GM18873 (cell line): Measurements from ENCODE around the gene OOSP3.
"Not testable (repeated sequence)": the region's sequence is repeated elsewhere in the genome, so short reads cannot be mapped to it uniquely, and the experiment has no call there.

ENCODE experiments used
- ATAC-seq: cut with Tn5 transposase; IDR thresholded peaks from one replicate; pipeline ENCODE4 v1.9.1; 2021; ENCODE audit warnings: mild to moderate bottlenecking, moderate library complexity, moderate number of reproducible peaks; ENCODE audit not compliant: unreplicated experiment, low FRiP score

OOSP3 gene

GRCh38 chr11:59875856-59876519 lies 2.6 kb upstream of the OOSP3 start:
- no peak for ATAC-seq

DNA sequence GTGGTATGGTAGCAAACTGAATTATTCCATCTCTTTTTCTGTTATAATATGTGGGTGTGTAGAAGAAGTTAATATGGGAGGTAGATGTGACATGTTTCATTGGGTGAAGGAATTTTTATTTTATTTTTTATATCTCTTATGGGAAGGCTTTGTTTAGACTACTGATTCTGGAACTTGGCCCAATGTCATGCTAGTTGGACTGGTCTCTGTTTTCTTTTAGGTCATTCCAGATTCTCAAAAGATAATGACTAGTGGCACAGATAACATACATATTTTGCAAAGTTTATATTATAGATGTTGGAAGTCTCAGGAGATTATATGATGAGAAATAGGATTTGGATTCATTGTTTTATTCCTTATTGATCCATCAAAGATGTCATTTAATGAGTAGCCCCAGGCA lies 1.3 kb upstream of the OOSP3 start:
- ATAC-seq: no peak

- ATAC-seq: no peak
Measured at GRCh38 chr11:59877784-59878183, 798 bp upstream of the OOSP3 start.

DNA sequence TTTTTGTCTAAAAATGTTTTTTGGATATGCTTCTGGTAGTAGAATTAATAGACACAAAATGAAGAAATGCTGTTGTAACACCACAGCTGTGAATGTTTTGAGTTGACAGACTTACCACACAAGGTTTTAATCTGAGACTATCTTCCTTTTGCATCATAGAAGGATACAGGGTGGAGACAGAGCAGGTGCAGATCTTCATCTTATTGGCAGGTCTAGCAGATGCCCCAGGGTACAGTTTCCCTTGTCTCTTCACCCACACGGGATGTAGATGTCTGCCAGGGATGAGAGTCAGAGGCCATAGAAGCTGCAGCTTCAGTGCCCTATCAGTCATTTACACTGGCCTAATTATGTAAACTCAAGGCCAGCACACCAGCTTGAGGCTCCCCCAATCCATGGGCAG lies 985 bp downstream of the OOSP3 start:
- no peak for ATAC-seq

GRCh38 chr11:59883597-59883996 lies 5.0 kb downstream of the OOSP3 start:
- no peak for ATAC-seq

DNA sequence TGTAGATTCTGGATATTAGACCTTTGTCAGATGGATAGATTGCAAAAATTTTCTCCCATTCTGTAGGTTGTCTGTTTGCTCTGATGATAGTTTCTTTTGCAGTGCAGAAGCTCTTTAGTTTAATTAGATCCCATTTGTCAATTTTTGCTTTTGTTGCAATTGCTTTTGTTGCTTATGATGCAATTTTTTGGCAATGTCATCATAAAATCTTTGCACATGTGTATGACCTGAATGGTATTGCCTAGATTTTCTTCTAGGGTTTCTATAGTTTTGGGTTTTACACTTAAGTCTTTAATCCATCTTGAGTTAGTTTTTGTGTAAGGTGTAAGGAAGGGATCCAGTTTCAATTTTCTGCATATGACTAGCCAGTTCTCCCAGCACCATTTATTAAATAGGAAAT lies 8.6 kb downstream of the OOSP3 start:
- ATAC-seq: not testable (repeated sequence)

DNA sequence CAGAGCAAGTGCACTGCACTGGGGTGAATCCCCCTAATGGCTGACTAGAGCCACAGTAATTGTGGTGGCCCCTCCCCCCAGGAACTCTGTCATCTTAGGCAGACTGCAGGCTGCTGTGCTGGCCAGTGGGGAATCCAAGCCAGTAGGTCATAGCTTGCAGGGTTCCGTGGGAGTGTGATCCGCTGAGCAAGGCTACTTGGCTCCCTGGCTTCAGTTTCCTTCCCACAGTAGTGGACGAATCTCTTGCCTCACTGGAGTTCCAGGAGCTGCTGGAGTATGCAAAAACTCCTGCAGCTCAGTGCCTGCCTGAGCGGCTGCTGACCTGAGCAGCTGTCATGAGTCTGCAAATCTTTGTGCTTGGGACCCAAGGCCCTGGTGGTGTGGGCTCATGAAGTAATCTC lies 13.2 kb downstream of the OOSP3 start:
- no peak for ATAC-seq

- no peak for ATAC-seq
Measured at GRCh38 chr11:59894616-59895015, 16.0 kb downstream of the OOSP3 start.

DNA sequence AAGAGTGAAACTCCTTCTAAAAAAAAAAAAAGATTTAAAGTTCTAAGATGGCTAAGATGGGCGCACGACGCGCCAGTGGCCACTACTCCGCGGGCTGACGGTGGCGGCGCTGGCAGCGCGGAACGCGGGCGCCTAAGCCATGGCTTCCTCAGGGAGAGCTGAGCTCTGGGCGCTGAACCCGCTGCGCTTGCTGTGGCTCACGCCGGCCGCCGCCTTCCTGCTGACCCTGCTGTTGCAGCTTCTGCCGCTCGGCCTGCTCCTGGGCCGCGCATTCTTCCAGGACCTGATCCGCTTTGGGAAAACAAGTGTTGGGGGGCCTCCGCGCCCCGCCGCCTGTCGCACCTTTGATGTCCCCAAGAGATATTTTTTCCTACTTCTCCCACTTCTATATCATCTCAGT lies 19.5 kb downstream of the OOSP3 start:
- no peak for ATAC-seq

- no peak for ATAC-seq
Measured at GRCh38 chr11:59898650-59899049, 20.1 kb downstream of the OOSP3 start.

- ATAC-seq: no peak
Measured at GRCh38 chr11:59899532-59899931, 20.9 kb downstream of the OOSP3 start.

DNA sequence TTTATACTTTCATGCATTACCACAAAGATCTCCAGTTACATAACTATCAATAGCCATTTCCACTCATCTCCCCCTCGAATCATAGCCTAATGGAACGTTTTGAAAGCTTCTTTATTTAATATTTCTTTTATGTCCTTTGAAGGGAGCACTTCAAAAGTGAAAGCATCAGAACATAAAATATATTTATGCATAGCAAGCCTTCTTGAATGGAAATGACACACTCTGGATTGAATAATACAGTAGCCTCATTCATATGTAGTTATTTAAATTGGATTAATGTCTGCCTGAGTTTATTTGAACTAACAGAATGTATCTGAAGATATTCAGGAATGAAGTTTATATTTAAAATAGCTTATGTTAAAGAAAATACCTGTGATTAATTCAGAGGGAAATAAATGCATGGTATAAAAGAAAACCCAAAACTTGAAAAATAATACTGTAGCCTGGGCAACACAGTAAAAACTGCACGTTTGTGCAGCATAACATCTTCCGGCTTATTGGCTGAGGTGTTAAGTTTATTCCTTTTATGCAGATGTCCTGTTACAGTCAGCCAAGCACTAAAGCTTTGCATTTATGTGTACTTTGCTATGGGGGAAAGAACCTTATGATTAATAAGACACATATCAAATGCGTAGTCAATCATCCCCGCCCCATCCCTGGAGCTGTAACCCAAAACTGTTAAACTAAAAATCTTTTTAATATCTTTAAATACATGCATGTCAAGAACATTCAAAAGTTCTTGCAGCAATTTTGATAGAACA lies 22.0 kb downstream of the OOSP3 start:
- no peak for ATAC-seq

- no peak for ATAC-seq
Measured at GRCh38 chr11:59901306-59901705, 22.7 kb downstream of the OOSP3 start.

- ATAC-seq: not testable (repeated sequence)
Measured at GRCh38 chr11:59903569-59903968, 25.0 kb downstream of the OOSP3 start.

- ATAC-seq: no peak
Measured at GRCh38 chr11:59918480-59918879, 39.9 kb downstream of the OOSP3 start.

DNA sequence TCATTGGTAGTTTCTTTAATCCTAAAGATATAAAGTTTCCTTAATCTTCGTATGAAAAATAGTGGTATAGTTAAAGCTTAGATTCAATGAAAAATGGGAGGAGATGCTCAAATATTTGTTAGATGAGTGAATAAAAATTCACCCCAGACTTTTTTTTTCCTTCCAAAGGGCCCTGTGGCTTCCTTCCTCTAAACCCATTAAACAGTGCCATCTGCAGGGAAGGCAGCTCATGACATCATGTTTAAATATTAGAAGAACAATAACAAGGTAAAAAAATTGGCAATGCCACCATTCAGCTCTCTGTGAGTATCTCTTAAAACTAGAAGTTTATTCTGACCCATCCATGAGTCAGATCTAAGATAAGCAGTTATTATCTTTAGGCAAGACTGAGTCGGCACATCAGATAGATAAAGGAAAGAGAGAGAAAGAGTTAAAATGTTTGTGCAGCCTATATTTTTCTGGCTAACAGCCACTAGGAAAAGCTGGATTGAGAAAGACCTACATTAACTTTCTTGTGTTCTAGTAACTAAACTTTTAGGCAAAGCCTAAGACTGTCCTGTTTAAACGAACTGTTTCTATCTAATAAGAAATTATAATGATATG lies 40.5 kb downstream of the OOSP3 start:
- no peak for ATAC-seq

GRCh38 chr11:59923813-59924212 lies 45.2 kb downstream of the OOSP3 start:
- no peak for ATAC-seq

DNA sequence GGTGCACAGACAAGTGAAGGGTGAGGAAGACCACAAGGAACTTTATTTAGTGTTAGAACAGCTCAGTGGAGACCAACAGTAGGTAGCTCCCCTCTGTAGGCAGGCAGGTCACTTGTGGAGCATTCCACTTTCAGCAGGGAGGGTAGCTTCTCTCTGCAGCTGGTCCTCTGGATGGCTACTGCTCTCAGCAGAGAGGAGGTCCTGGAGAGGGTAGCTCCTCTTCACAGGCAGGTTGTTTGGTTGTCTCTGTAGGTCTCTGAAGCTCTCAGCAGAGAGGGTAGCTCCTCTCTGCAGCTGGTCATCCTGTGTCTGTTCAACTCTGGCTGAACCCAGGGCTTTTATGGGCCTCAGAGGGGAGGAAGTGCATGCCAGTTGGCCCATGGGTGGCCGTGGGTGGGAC lies 53.1 kb downstream of the OOSP3 start:
- ATAC-seq: no peak

- no peak for ATAC-seq
Measured at GRCh38 chr11:59938132-59938531, 59.5 kb downstream of the OOSP3 start, which contains the start of gene OOSP1. OOSP1 (plus strand) TSS chr11:59938432; CDS start chr11:59938455, 23 bp downstream.

GRCh38 chr11:59938718-59939117 lies 60.1 kb downstream of the OOSP3 start:
- no peak for ATAC-seq

DNA sequence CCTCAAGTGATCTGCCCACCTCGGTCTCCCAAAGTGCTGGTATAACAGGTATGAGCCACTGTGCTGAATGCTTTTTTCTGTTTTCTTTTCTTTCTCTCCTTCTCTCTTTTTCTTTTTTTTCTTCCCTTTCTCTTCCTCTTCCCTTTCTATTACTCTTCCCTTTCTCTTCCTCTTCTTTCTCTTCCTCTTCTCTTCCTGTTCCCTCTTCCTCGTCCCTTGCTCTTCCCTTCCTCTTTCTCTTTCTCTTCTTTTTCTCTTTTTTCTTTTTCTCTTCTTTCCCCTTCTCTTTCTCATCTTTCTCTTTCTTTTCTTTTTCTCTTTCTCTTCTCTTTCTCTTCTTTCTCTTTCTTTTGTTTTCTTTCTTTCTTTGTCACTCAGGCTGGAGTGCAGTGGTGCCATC lies 60.9 kb downstream of the OOSP3 start:
- ATAC-seq: no peak

DNA sequence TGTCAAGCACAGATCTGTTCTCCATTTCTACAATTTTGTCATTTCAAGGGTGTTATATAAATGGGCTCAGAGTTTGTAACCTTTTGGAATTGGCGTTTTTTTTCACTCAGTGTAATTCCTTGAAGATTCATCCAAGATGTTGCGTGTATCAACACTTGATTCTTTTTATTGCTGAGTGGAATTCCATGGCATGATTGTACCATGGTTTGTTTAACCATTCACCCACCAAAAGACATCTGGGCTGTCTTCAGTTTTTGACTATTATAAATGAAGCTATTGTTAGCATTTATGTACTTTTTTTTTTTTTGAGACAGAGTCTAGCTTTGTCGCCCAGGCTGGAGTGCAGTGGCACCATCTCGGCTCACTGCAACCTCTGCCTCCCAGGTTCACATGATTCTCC lies 62.5 kb downstream of the OOSP3 start:
- no peak for ATAC-seq
